GM12873 (cell line): ENCODE results near the gene HHATL.

ENCODE experiments used
- TF ChIP-seq, protein P1 (sequence below): IDR thresholded peaks from 2 replicates; pipeline ENCODE4 v1.5.1; 2012; ENCODE audit warnings: low read depth, mild to moderate bottlenecking, moderate library complexity, low read length, control low read depth; ENCODE audit not compliant: insufficient read depth; ENCODE audit errors: missing control alignments

Gene HHATL

DNA sequence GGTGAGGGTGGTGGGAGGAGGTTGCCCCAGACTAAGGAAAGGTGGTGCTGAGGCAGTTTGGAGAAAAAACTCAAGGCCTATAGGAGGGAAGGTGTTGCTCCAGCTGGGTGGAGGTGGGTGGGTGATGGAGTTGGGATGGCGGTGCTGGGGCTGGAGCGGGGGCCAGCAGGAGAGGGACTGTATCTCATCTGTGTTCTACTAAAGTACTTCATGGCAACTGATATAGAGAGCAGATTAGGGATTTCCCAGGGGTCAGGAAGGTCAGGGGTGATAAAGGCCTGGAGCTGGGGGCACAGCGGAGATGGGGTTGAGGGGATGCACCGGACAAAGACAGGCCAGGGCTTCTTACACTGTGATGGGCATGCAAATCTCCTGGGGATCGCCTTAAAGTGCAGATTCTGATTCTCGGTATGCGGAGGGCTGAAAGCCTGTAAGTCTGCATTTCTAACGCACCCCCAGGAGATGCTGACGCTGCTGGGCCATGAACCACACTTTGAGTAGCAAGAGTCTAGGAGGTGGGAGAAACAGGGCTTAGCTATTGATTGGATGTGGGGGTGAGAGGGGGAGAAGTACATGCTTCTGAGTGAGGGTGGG, 13.1 kb downstream of the HHATL start:
- TF ChIP-seq, protein P1, sequence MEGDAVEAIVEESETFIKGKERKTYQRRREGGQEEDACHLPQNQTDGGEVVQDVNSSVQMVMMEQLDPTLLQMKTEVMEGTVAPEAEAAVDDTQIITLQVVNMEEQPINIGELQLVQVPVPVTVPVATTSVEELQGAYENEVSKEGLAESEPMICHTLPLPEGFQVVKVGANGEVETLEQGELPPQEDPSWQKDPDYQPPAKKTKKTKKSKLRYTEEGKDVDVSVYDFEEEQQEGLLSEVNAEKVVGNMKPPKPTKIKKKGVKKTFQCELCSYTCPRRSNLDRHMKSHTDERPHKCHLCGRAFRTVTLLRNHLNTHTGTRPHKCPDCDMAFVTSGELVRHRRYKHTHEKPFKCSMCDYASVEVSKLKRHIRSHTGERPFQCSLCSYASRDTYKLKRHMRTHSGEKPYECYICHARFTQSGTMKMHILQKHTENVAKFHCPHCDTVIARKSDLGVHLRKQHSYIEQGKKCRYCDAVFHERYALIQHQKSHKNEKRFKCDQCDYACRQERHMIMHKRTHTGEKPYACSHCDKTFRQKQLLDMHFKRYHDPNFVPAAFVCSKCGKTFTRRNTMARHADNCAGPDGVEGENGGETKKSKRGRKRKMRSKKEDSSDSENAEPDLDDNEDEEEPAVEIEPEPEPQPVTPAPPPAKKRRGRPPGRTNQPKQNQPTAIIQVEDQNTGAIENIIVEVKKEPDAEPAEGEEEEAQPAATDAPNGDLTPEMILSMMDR: no peak

DNA sequence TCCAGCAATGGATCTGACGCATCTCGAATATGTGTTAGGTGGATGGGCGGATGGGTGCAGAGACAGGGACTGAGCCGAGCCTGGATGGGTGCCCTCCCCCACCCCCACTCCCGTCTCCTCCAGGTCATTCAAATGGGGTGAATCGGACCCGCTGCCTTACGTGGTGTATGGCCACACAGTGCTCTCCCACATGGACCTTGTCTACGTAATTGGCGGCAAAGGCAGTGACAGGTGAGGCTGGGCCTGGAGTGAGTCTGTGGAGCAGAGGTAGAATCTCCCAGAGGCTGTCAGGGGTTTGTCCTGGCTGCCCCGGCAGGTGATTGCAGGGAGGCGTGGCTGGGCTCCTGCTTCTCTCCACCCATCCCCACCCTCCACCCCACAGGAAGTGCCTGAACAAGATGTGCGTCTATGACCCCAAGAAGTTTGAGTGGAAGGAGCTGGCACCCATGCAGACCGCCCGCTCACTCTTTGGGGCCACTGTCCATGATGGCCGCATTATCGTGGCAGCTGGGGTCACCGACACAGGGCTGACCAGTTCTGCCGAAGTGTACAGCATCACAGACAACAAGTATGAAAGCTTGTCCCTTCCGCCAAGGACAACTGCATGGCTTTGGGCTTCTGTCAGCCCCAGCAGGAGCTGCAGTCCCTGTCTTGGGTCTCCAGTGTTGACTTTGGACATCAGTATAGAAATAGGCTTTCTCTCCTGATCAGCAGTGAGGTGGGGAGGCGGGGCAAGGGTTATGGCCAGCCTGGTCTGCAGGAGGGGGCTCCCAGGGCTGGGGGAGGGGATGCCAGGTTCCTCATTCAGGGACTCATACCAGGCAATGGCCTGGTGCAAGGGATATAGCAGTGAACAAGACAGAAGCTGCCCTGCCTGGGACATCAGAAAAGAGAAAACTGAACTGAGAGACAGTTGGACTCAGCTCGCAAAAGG, 13.8 kb downstream of the HHATL start:
- TF ChIP-seq, protein P1: no peak

- TF ChIP-seq, protein P1: no peak
Observed at GRCh38 chr3:42688016-42688415, 14.6 kb downstream of the HHATL start.

DNA sequence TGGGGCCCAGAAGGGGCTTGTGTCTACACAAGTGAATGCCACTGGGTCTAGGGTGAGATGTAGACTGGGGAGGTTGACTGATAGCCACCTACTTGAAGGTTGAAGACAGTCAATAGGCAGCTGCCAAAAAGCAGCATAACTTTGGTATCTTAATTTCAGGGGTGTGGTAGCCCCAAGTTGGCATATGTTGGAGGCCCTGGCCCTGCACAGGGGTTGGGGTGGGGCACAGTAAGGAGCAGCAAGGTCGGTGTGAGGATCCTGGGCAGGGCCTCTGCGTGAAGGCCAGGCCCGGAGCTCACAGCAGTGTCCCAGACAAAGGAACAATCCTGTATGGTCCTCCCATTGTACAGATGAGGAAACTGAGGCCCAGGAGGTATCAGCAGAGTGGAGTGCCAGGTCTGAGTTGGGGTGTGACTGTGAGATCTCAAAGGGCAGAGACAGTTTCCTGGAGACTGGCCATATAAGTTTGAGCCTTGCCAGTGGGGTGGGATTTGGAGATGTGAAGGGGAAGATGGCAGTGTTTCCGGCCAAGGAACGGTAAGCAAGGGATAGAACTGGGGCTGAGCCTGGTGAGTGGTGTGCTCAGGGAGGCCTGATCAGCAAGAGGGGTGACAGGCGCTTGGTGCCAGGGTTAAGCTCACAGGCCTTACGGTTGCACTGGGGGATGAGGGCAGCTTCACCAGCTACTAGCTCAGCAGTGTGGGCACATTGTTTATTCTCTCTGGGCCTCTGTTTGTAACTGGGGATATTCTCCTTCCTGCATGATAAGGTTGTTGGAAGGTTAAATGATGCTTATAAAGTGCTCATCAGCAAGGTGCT, 15.6 kb downstream of the HHATL start:
- TF ChIP-seq, protein P1: no peak

- TF ChIP-seq, protein P1: no peak
Observed at GRCh38 chr3:42685891-42686820, 16.4 kb downstream of the HHATL start.

- TF ChIP-seq, protein P1: no peak
Observed at GRCh38 chr3:42685363-42685881, 17.2 kb downstream of the HHATL start, which contains the start of gene KLHL40. Gene KLHL40, plus strand, starts transcription at chr3:42685537. Its CDS starts 82 bp downstream, at chr3:42685619.
